Activated T-helper 2 cell treated with anti-CD3 and anti-CD28 coated beads, Interferon-gamma antibody, Interleukin-2, Interleukin-4, amounts not matched to agents 10 μg/mL and 5 μg/mL and 100 μg/mL, durations not matched to agents 14 hours and 24 hours and 36 hours (primary cell): ENCODE results near the gene PTPRD. TPM values are rescaled to one million over a fixed set of nuclear protein-coding genes. Genes with fewer than 3 reads are reported as not detected.

ENCODE experiments used
- DNase-seq: peaks from one replicate; pipeline ENCODE4 v3.0.0; 2021; ENCODE audit warnings: low spot score
- H3K27ac Mint-ChIP-seq: one replicate; pipeline ENCODE4 v1.8.0; 2021; ENCODE audit warnings: mixed read lengths
- H3K27me3 Mint-ChIP-seq: one replicate; pipeline ENCODE4 v1.8.0; 2021; ENCODE audit warnings: low read depth, mixed read lengths
- H3K36me3 Mint-ChIP-seq: one replicate; pipeline ENCODE4 v1.8.0; 2021; ENCODE audit warnings: low read depth, mixed read lengths
- H3K4me1 Mint-ChIP-seq: one replicate; pipeline ENCODE4 v1.8.0; 2021; ENCODE audit warnings: low read depth, mixed read lengths
- H3K4me3 Mint-ChIP-seq: one replicate; pipeline ENCODE4 v1.8.0; 2021; ENCODE audit warnings: low read depth, mild to moderate bottlenecking, moderate library complexity, mixed read lengths
- H3K9me3 Mint-ChIP-seq: one replicate; pipeline ENCODE4 v1.8.0; 2021; ENCODE audit warnings: mixed read lengths
- intact Hi-C: fragments of 100-400 bp; cut with micrococcal nuclease; formaldehyde crosslinking; loops from one replicate; pipeline ENCODE4 v1.15.1; 2023
- total RNA-seq: library from RNA; stranded (reverse); gene quantifications from 2 replicates; pipeline ENCODE4 v1.2.3, GENCODE V29; 2022

Gene PTPRD
- total RNA-seq, 1 donor from 2014 or later: 1.5 TPM

DNA sequence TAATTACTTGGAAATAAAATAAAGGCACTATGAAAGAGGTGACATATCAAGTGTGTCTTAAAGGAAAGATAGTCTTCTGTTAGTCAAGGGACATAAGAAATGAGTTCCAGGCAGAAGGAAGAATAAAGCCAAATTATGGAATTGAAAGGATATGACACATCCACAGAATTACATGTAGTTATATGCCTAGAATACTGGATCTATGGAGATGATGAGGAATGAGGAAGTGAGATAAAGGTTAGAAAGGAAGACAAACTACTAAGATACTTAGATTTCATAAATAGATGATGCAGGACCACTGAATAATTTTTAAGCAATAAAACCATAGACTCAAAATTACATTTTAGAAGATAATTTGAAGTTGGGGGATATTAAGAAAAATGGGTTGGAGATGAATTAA, 609.8 kb downstream of the PTPRD start:
- H3K27me3 Mint-ChIP-seq: no peaks in the 10 kb centered on the region
- no peaks in the 10 kb centered on the region for H3K4me1 Mint-ChIP-seq
- no peak for DNase-seq
- H3K27ac Mint-ChIP-seq: no peak overlapping the region
- peaks cover 12% of the 10 kb centered on the region for H3K9me3 Mint-ChIP-seq
- intact Hi-C loops: no loop called here
- H3K4me3 Mint-ChIP-seq: no peak overlapping the region
- H3K36me3 Mint-ChIP-seq: no peaks in the 10 kb centered on the region

DNA sequence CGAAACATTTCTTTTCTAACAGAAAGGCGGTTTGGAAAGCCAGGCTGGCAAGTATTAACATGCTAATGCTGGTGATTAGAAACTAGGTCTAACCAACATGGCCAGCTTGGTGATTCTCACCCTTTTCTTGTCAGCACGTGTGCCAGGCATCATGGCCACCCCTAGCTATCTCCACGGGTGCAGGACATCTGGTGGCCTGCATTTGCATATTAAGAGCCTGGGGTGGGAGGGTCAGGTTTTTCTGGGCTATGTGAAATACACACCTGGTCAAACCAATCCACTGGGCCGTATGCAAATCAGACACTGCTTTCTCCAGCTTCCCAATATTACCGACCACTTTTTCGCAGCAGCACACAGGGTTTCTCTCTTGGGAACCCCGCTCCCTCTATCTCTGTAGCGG, 612.1 kb downstream of the PTPRD start:
- H3K27me3 Mint-ChIP-seq: no peaks in the 10 kb centered on the region
- intact Hi-C loops: no loop called here
- peaks cover 12% of the 10 kb centered on the region for H3K9me3 Mint-ChIP-seq
- no peak overlapping the region for H3K4me3 Mint-ChIP-seq
- no peak overlapping the region for H3K27ac Mint-ChIP-seq
- no peaks in the 10 kb centered on the region for H3K36me3 Mint-ChIP-seq
- no peaks in the 10 kb centered on the region for H3K4me1 Mint-ChIP-seq
- DNase-seq: no peak

DNA sequence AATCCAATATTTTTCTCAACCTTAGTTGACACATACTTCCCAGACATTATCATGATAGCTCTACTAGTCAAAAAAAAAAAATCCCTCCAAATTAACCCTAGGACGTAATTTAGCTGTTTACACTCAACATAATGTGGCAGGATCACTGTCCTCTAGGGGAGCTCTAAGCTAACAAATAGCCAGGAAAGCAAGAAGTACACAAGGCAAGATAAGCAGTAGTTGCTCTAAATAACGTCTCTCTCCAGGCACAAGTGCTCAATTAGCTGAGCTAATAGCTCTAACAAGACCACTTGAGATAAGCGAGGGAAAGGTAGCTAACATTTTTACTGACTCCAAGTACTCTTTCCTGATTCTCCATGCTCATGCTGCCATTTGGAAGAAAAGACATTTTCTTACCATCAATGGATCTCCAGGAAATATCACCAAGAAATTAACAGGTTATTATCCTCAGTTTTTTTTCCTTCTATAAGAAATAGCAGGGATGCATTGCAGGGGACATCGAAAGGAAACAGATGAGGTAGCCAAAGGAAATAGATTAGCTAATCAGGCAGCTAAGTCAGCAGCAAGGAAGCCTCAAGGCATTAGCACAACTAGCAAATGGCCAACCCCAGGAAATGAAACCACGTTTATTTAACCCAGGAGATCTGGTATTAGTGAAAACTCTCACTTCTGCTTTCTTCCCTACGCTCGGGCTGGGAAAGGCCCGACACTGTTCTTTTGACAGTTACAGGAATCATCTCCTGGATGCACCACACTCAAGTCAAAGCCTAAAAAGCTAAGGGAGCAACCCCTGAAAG, 614.1 kb downstream of the PTPRD start:
- Mint-ChIP-seq H3K27ac (no peak overlapping the region), H3K27me3 (no peaks in the 10 kb centered on the region), H3K36me3 (no peaks in the 10 kb centered on the region), H3K4me3 (no peak overlapping the region), H3K9me3 (peaks cover 12% of the 10 kb centered on the region), H3K4me1 (no peaks in the 10 kb centered on the region)
- no peak for DNase-seq
- intact Hi-C loops: no loop called here

DNA sequence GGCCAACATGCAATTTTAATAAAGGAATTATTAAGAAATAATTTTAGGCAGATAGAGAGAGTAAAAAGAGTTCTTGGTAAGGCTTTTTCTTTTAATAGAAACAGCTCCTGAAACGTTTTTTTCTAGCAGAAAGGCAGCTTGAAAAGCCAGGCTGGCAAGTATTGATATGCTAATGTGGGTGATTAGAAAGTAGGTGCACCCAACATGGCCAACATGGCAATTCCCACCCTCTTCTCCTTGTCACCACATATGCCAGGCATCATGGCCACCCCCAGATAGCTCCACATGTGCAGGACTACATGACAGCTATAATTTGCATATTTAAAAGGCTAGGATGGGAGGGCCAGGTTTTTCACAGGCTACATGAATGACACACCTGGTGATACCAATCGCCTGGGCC, 615.2 kb downstream of the PTPRD start:
- Mint-ChIP-seq H3K27me3 (no peaks in the 10 kb centered on the region), H3K9me3 (peaks cover 12% of the 10 kb centered on the region), H3K4me3 (no peak overlapping the region), H3K4me1 (no peaks in the 10 kb centered on the region), H3K36me3 (no peaks in the 10 kb centered on the region), H3K27ac (no peak overlapping the region)
- no peak for DNase-seq
- intact Hi-C loops: no loop called here

DNA sequence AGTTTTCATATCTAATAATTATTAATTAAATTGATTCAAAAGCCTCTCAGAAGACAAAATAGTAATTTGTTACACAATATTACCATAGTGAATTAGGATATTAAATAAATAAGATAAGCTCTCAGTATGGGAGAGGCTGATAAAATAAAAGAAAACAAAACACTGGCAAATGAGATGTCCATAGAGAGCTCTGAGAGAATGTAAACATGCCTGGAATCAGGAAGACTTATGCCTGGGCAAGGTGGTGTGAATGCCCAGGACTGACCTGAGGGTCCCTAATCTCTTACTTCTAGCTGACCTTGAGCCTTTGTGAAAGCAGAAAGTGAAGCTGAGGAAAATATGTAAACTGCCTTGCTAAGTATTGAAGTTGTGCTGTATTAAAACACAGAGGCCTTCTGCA, 616.5 kb downstream of the PTPRD start:
- no peak overlapping the region for H3K27ac Mint-ChIP-seq
- H3K9me3 Mint-ChIP-seq: peaks cover 17% of the 10 kb centered on the region
- H3K4me3 Mint-ChIP-seq: no peak overlapping the region
- intact Hi-C loops: no loop called here
- H3K4me1 Mint-ChIP-seq: no peaks in the 10 kb centered on the region
- no peaks in the 10 kb centered on the region for H3K36me3 Mint-ChIP-seq
- H3K27me3 Mint-ChIP-seq: no peaks in the 10 kb centered on the region
- no peak for DNase-seq

DNA sequence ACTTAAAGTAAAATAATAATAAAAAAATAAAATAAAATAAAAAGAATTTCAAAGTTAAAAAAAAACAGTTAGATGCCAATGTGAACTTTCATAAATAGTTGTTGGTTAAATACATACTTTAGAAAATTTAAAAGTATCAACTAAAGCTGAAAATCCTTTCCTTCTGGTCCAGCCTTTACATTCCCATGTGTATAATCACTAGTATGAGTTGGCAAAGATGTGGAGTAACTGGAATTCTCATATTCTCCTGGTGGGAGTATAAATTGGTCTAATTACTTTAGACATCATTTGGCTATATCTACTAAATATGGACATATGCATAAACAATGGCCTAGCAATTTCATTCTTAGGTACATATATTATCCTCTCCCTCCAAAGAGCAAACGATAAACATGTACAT, 619.9 kb downstream of the PTPRD start:
- no peaks in the 10 kb centered on the region for H3K4me1 Mint-ChIP-seq
- intact Hi-C loops: no loop called here
- DNase-seq: no peak
- no peak overlapping the region for H3K27ac Mint-ChIP-seq
- peaks cover 4% of the 10 kb centered on the region for H3K9me3 Mint-ChIP-seq
- no peak overlapping the region for H3K4me3 Mint-ChIP-seq
- H3K36me3 Mint-ChIP-seq: no peaks in the 10 kb centered on the region
- H3K27me3 Mint-ChIP-seq: no peaks in the 10 kb centered on the region

DNA sequence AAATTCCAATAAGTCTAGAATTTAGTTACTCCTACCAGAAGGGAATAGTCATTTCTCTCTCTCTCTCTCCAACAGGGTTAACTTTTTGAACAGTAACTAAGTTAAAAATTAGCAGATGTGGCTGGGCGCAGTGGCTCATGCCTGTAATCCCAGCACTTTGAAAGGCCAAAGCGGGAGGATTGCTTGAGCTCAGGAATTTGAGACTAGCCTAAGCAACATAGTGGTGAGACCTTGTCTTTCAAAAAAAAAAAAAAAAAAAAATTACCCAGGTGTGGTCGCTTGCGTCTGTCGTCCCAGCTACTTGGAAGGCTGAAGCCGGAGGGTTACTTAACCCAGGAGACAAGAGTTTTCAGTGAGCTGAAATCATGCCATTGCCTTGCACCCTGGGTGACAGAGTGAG, 639.7 kb downstream of the PTPRD start:
- intact Hi-C loops: no loop called here

DNA sequence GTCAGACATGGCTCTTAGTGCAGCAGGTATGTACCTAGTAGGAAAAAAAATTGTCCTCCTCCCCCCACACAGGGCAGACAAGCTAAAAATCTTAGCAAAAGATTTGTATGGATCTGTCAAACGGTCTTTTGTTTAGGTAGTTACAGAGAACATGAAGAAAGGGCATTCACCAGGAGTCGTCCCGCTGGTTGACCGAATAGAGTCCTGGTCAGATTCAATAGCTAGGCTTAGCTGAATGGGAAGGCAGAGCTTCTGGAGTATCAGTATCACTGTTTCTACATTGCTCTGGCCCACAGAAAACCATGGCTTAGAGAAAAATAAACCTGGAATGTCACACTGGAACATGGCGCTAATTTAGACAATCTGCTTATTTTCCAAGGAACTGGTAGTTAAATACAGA, 642.3 kb downstream of the PTPRD start:
- no peak for DNase-seq
- Mint-ChIP-seq H3K4me3 (no peak overlapping the region), H3K27ac (no peak overlapping the region), H3K9me3 (no peaks in the 10 kb centered on the region), H3K36me3 (no peaks in the 10 kb centered on the region), H3K4me1 (no peaks in the 10 kb centered on the region), H3K27me3 (no peaks in the 10 kb centered on the region)
- intact Hi-C loops: no loop called here

More for the DNA sequence above, 639.7 kb downstream of the PTPRD start:
- no peak for DNase-seq
- Mint-ChIP-seq H3K4me3 (no peak overlapping the region), H3K36me3 (no peaks in the 10 kb centered on the region), H3K9me3 (no peaks in the 10 kb centered on the region), H3K27me3 (no peaks in the 10 kb centered on the region), H3K4me1 (no peaks in the 10 kb centered on the region), H3K27ac (no peak overlapping the region)

DNA sequence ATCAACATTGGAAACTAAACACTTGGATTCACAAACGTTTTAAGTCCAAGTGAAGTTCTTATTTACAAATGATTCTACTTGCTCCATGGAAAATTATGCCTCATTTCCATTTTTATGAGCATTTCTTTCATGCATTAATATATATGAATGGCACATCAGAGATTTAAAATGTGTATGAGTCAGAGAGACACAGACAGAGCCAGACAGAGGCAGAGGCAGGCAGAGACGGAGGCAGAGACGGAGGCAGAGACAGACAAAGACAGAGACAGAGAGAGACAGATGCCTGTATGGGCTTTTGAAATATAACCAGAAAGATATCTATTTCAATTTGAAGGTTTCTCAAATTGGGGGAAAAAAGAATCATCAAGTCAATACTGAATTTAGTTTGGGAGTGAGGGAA, 649.0 kb downstream of the PTPRD start:
- Mint-ChIP-seq H3K4me3 (no peak overlapping the region), H3K27me3 (no peaks in the 10 kb centered on the region), H3K27ac (no peak overlapping the region), H3K4me1 (no peaks in the 10 kb centered on the region), H3K9me3 (no peaks in the 10 kb centered on the region), H3K36me3 (no peaks in the 10 kb centered on the region)
- intact Hi-C loops: no loop called here
- DNase-seq: no peak

DNA sequence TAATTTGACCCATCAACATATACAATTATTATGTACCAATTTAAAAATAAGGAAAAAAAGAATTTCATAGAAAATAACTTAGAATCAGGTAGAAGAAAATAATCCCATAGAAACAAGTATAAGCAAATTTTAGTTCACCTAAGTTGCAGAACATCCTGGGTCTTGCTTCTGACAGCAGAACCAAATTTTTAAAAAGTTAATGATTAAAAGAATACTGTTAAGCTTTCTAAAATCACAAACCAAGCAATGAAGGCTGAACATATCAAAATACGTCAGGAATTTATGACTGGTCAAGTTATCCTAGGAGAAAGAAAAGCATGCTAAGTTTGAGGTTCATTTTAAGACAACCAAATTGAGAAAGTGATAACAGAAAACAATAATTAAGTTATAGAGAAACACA, 650.9 kb downstream of the PTPRD start:
- H3K4me3 Mint-ChIP-seq: no peak overlapping the region
- no peaks in the 10 kb centered on the region for H3K36me3 Mint-ChIP-seq
- peaks cover 4% of the 10 kb centered on the region for H3K9me3 Mint-ChIP-seq
- H3K4me1 Mint-ChIP-seq: no peaks in the 10 kb centered on the region
- intact Hi-C loops: no loop called here
- H3K27ac Mint-ChIP-seq: no peak overlapping the region
- DNase-seq: no peak
- H3K27me3 Mint-ChIP-seq: no peaks in the 10 kb centered on the region

DNA sequence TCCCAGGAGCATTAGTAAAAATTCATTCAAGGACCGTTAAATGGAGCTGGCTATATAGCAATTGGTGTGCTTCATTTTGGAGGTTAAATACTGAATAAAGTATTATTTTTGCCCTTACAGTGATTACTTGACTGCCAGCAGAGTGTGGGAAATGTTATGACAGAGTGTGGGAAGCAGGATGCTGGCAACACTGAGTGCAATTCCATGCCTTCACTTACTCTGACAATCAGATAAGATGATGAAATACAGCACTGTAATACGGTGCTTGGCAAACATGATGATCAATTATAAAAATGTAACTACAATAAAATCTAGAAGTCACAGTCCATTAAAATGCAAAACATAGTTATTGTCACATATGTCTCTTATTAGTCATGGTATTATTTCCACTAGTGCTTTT, 651.3 kb downstream of the PTPRD start:
- Mint-ChIP-seq H3K4me1 (no peaks in the 10 kb centered on the region), H3K27ac (no peak overlapping the region), H3K36me3 (no peaks in the 10 kb centered on the region), H3K27me3 (no peaks in the 10 kb centered on the region), H3K9me3 (peaks cover 4% of the 10 kb centered on the region), H3K4me3 (no peak overlapping the region)
- intact Hi-C loops: no loop called here
- no peak for DNase-seq

DNA sequence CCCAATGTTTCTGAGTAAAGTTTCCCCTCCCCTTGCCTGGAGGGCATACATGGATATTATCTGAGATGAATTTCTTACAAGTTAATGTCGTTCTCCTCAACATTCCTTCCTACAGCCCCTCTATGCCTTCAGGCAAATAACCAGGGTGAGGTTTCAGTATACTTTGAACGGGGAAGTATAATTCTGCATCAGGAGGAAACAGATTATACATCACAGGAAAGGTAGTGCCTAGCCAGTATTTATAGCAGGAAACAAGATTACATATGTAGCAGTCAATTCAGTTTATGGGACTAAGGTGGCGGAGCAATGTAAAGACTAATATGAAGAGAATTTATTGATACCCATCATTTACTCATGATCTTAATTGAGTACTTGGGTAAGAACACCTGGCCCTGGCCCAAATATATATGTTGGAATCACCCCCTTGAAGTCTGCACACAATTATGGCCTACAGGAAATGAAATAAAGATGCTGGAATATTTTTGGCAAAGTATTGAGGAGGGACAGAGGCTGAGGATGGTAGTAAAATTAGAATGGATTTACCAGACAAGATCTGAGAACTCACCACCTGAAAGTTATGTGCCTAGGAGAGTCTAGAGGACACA, 661.1 kb downstream of the PTPRD start:
- no peaks in the 10 kb centered on the region for H3K9me3 Mint-ChIP-seq
- no peaks in the 10 kb centered on the region for H3K36me3 Mint-ChIP-seq
- no peaks in the 10 kb centered on the region for H3K27me3 Mint-ChIP-seq
- no peak for DNase-seq
- H3K4me3 Mint-ChIP-seq: no peak overlapping the region
- H3K27ac Mint-ChIP-seq: no peak overlapping the region
- H3K4me1 Mint-ChIP-seq: no peaks in the 10 kb centered on the region
- intact Hi-C loops: no loop called here

DNA sequence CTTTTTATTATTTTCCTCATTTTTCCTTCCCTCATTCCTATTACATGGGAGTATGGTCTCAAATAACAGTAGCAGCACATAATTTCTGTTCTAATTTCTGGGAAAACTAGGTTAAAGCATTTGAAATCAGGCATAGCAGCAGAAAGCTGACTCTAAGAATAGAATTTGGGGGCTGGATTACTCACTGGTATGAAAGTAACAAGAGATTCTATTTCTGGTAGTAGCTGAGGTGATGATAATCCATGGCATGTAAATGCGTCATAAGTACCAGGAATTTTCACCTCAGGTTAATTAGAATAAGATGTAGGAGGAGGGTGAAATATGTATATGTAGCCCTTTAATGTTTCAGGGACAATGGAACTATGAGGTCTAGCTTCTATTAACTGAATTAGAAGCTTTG, 662.0 kb downstream of the PTPRD start:
- H3K9me3 Mint-ChIP-seq: no peaks in the 10 kb centered on the region
- H3K4me3 Mint-ChIP-seq: no peak overlapping the region
- no peaks in the 10 kb centered on the region for H3K4me1 Mint-ChIP-seq
- H3K27ac Mint-ChIP-seq: no peak overlapping the region
- intact Hi-C loops: no loop called here
- DNase-seq: no peak
- no peaks in the 10 kb centered on the region for H3K27me3 Mint-ChIP-seq
- no peaks in the 10 kb centered on the region for H3K36me3 Mint-ChIP-seq
